ENCODE measurements around the gene IGFBP2. TPM values are rescaled to one million over a fixed set of nuclear protein-coding genes. Genes with fewer than 3 reads are reported as not detected.

IGFBP2 gene
- total and polyA plus RNA-seq, 2 of the 8 experiments (the other 6 are each of a cell fraction or from before 2014, with no cell fraction given) = 326 to 782 TPM

- H2AK5ac ChIP-seq (ENCODE audit: low read depth, low read length) = no peak overlapping the region
- no peaks in the 10 kb centered on the region for H3K79me1 ChIP-seq (ENCODE audit: low read depth, low read length)
- no peak for FAIRE-seq
- no peaks in the 10 kb centered on the region for H3K79me2 ChIP-seq (ENCODE audit: control insufficient read depth in 1 of 2, insufficient read depth in 2 of 2, low read length in 2 of 2)
- H3K4me2 ChIP-seq (ENCODE audit: insufficient read depth in 1 of 2, low read depth in 2 of 2, low read length in 2 of 2) = no peak overlapping the region
- no peak overlapping the region for H2BK15ac ChIP-seq (ENCODE audit: low read length)
- no peak overlapping the region for H2BK20ac ChIP-seq (ENCODE audit: low read length)
- H3K18ac ChIP-seq (ENCODE audit: extremely low read depth, low read length) = no peak overlapping the region
- no peak overlapping the region for H3K4me3 ChIP-seq (ENCODE audit: extremely low read depth in 1 of 4, insufficient read depth in 2 of 4, low read depth in 3 of 4, low read length in 4 of 4)
- H2BK12ac ChIP-seq (ENCODE audit: low read depth, low read length) = no peak overlapping the region
- H4K20me1 ChIP-seq (replicated peaks in 1 of 2; ENCODE audit: control insufficient read depth in 1 of 2, insufficient read depth in 2 of 2, low read length in 2 of 2) = no peaks in the 10 kb centered on the region
- no peak overlapping the region for H3K23ac ChIP-seq (ENCODE audit: insufficient read length)
- POLR2A ChIA-PET (ENCODE audit: partially characterized antibody) = no interaction called here
- H2BK5ac ChIP-seq (ENCODE audit: low read depth, low read length) = no peak overlapping the region
- H3K4ac ChIP-seq (replicated peaks; ENCODE audit: insufficient read length, low read depth, low read length) = no peak overlapping the region
- no peak overlapping the region for H4K5ac ChIP-seq (ENCODE audit: insufficient read length, low read depth, low read length)
- CTCF ChIA-PET (ENCODE audit: partially characterized antibody) = interaction anchor here (0.6 to 4.4 kb wide), 24 partner anchors 8 to 1013 kb away, joined by 3 to 29 read pairs (median 4); no protein-coding TSS in a partner anchor
- peaks cover 3 to 8% (median 6%) of the 10 kb centered on the region in 4 experiments for H3K4me1 ChIP-seq (replicated peaks in 1 of 4; ENCODE audit: control insufficient read depth in 3 of 4, insufficient read depth in 4 of 4, low read length in 3 of 4)
- no peaks in the 10 kb centered on the region for H3K9me3 ChIP-seq (ENCODE audit: insufficient read depth in 2 of 2, low read depth in 1 of 2, low read length in 1 of 2)
- H3K14ac ChIP-seq (ENCODE audit: insufficient read length) = no peak overlapping the region
- H4K8ac ChIP-seq (ENCODE audit: extremely low read depth, insufficient read depth, low read length) = no peak overlapping the region
- H3K27me3 ChIP-seq (replicated peaks in 1 of 4; ENCODE audit: control insufficient read depth in 3 of 4, extremely low read depth in 1 of 4, insufficient read depth in 3 of 4, low read length in 3 of 4) = peaks cover 0 to 7% (median 1%) of the 10 kb centered on the region in 4 experiments; a peak in 3 of 7 replicates
- no peak overlapping the region for H3K27ac ChIP-seq (ENCODE audit: low read depth, low read length)
- no peak overlapping the region for H3K9ac ChIP-seq (replicated peaks in 1 of 4; ENCODE audit: extremely low read depth in 1 of 4, low read depth in 3 of 4, low read length in 3 of 4)
- 95% methylated on average over 7 of the region's 7 CpGs; no CpG with 5 or more reads in 1 of the 2 experiments for WGBS, 2 experiments (ENCODE audit: extremely low coverage in 1 of 2, insufficient coverage in 1 of 2, insufficient read length in 1 of 2, insufficient replicate concordance in 2 of 2, low coverage in 1 of 2, low lambda C conversion rate in 2 of 2, missing lambda C conversion rate in 1 of 2)
- no peak overlapping the region for H2BK120ac ChIP-seq (replicated peaks; ENCODE audit: low read depth, low read length)
- H2AFZ ChIP-seq (ENCODE audit: low read length) = no peak overlapping the region
- no peaks in the 10 kb centered on the region for H3K36me3 ChIP-seq (ENCODE audit: control insufficient read depth in 2 of 4, insufficient read depth in 4 of 4, low read length in 3 of 4)
- H3K23me2 ChIP-seq (ENCODE audit: low read depth, low read length) = peaks cover 2% of the 10 kb centered on the region; the same call in 1 of the 2 replicates
- H3K56ac ChIP-seq (replicated peaks; ENCODE audit: insufficient read length, low read depth, low read length) = no peak overlapping the region
- DNase-seq (ENCODE audit: low read depth in 1 of 2, low spot score in 2 of 2) = no peak
- no peak overlapping the region for H4K91ac ChIP-seq (replicated peaks; ENCODE audit: insufficient read length, low read length)
- no peak for TF ChIP-seq CHD2 (IDR thresholded peaks at IDR 0.05; ENCODE audit: low read length)
- no peak for TF ChIP-seq KDM4A (IDR thresholded peaks at IDR 0.05; ENCODE audit: low read depth, low read length, severe bottlenecking)
- no peak for TF ChIP-seq PHF8 (conservative IDR thresholded peaks at IDR 0.05; ENCODE audit: low read depth, low read length)
- no peak for TF ChIP-seq CHD1 (IDR thresholded peaks at IDR 0.05; ENCODE audit: low read depth, low read length)
- TF ChIP-seq GABPA (IDR thresholded peaks at IDR 0.05; ENCODE audit: borderline replicate concordance, insufficient read depth, low read length) = no peak
- no peak for TF ChIP-seq RBBP5 (IDR thresholded peaks at IDR 0.05; ENCODE audit: borderline replicate concordance, low read depth, low read length)
- no peak for TF ChIP-seq MAX (IDR thresholded peaks at IDR 0.05)
- TF ChIP-seq ATF2 (IDR thresholded peaks at IDR 0.05; ENCODE audit: low read length) = no peak
- no peak for TF ChIP-seq HDAC2 (IDR thresholded peaks at IDR 0.05; ENCODE audit: borderline replicate concordance in 1 of 2, low read depth in 2 of 2, low read length in 2 of 2)
- no peak for TF ChIP-seq RFX5 (IDR thresholded peaks at IDR 0.05; ENCODE audit: borderline replicate concordance, low read depth, low read length)
- no peak for TF ChIP-seq FOSL1 (IDR thresholded peaks at IDR 0.05; ENCODE audit: insufficient read depth, low read depth, low read length)
These were observed 66.9 kb downstream of the IGFBP2 start for GRCh38 chr2:216700088-216700567.

All from H1 (cell line).